Right kidney (tissue), 1 donor: ENCODE data around the gene PHLDA2.
"Not testable (repeated sequence)": the region's sequence is repeated elsewhere in the genome, so short reads cannot be mapped to it uniquely, and the experiment has no call there.

Experiments
- DNase-seq: peaks from one replicate; pipeline ENCODE4 v3.0.0-alpha.2; 2016

PHLDA2 gene

GRCh38 chr11:2945757-2946287 is 16.6 kb upstream of the PHLDA2 start:
- DNase-seq = no peak

- DNase-seq = peak; percentile 58
Measured at GRCh38 chr11:2945031-2945756, 16.0 kb upstream of the PHLDA2 start.

GRCh38 chr11:2944530-2944929 is 15.3 kb upstream of the PHLDA2 start:
- no peak for DNase-seq

- no peak for DNase-seq
Measured at GRCh38 chr11:2943711-2944118, 14.5 kb upstream of the PHLDA2 start.

- no peak for DNase-seq
Measured at GRCh38 chr11:2942872-2943710, 13.9 kb upstream of the PHLDA2 start.

- DNase-seq = no peak
Measured at GRCh38 chr11:2942447-2942846, 13.2 kb upstream of the PHLDA2 start.

GRCh38 chr11:2940921-2941821 is 12.0 kb upstream of the PHLDA2 start:
- DNase-seq = no peak

- no peak for DNase-seq
Measured at GRCh38 chr11:2940147-2940920, 11.1 kb upstream of the PHLDA2 start.

GRCh38 chr11:2938458-2939418 is 9.5 kb upstream of the PHLDA2 start:
- not testable (repeated sequence) for DNase-seq

- not testable (repeated sequence) for DNase-seq
Measured at GRCh38 chr11:2937641-2938457, 8.6 kb upstream of the PHLDA2 start.

- no peak for DNase-seq
Measured at GRCh38 chr11:2934611-2935239, 5.5 kb upstream of the PHLDA2 start.

- no peak for DNase-seq
Measured at GRCh38 chr11:2934021-2934550, 4.9 kb upstream of the PHLDA2 start.

GRCh38 chr11:2933375-2934020 is 4.3 kb upstream of the PHLDA2 start:
- DNase-seq = no peak

- no peak for DNase-seq
Measured at GRCh38 chr11:2932850-2933251, 3.6 kb upstream of the PHLDA2 start.

GRCh38 chr11:2931771-2932738 is 2.8 kb upstream of the PHLDA2 start:
- no peak for DNase-seq

GRCh38 chr11:2931420-2931746 is 2.2 kb upstream of the PHLDA2 start:
- DNase-seq = no peak
